Measurements from ENCODE around the gene LILRA6.

DNA sequence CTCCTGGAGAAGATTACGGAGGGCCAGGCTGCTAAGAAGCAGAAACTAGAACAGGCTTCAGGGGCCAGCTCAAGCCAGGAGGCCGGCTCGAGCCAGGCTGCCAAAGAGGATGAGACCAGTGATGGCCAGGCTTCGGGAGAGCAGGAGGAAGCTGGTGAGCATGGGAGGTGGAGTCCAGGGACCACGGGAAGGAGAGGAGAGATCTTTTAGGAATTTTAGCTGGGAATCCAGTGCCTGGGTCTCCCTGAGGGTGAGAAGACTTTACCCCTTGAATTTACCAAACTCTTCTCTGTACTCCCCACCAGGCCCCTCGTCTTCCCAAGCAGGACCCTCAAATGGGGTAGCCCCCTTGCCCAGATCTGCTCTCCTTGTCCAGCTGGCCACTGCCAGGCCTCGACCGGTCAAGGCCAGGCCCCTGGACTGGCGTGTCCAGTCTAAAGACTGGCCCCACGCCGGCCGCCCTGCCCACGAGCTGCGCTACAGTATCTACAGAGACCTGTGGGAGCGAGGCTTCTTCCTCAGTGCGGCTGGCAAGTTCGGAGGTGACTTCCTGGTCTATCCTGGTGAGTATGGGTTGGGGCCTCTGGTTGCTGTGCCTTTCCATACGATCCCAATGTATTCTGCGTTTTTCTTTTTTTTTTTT is 50.7 kb downstream of the LILRA6 start:
- no peak for TF ChIP-seq YY1 (IDR thresholded peaks at IDR 0.05; ENCODE audit: extremely low read depth, insufficient replicate concordance, low read depth, low read length)
- TF ChIP-seq, protein P1, sequence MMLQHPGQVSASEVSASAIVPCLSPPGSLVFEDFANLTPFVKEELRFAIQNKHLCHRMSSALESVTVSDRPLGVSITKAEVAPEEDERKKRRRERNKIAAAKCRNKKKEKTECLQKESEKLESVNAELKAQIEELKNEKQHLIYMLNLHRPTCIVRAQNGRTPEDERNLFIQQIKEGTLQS (IDR thresholded peaks at IDR 0.05): no peak
- TF ChIP-seq, protein P2, sequence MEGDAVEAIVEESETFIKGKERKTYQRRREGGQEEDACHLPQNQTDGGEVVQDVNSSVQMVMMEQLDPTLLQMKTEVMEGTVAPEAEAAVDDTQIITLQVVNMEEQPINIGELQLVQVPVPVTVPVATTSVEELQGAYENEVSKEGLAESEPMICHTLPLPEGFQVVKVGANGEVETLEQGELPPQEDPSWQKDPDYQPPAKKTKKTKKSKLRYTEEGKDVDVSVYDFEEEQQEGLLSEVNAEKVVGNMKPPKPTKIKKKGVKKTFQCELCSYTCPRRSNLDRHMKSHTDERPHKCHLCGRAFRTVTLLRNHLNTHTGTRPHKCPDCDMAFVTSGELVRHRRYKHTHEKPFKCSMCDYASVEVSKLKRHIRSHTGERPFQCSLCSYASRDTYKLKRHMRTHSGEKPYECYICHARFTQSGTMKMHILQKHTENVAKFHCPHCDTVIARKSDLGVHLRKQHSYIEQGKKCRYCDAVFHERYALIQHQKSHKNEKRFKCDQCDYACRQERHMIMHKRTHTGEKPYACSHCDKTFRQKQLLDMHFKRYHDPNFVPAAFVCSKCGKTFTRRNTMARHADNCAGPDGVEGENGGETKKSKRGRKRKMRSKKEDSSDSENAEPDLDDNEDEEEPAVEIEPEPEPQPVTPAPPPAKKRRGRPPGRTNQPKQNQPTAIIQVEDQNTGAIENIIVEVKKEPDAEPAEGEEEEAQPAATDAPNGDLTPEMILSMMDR (IDR thresholded peaks at IDR 0.05 in 2 of 3, conservative IDR thresholded peaks at IDR 0.05 in 1 of 3; ENCODE audit: borderline replicate concordance in 1 of 3, insufficient read depth in 1 of 3, low read depth in 2 of 3, low read length in 2 of 3): no peak
- no peak for TF ChIP-seq POLR2A (IDR thresholded peaks at IDR 0.05; ENCODE audit: borderline replicate concordance, extremely low read depth, insufficient read depth, insufficient read length)
- no peak for TF ChIP-seq ELF1 (IDR thresholded peaks at IDR 0.05; ENCODE audit: borderline replicate concordance, low read depth)
- no peak for TF ChIP-seq CEBPB (IDR thresholded peaks at IDR 0.05; ENCODE audit: low read depth)

Measured in HCT116 (cell line).